ENCODE measurements around the gene CREB5. TPM values are rescaled to one million over a fixed set of nuclear protein-coding genes. Genes with fewer than 3 reads are reported as not detected.

CREB5 gene
- total RNA-seq, 1 donor from 2014 or later, result 8.9 TPM

DNA sequence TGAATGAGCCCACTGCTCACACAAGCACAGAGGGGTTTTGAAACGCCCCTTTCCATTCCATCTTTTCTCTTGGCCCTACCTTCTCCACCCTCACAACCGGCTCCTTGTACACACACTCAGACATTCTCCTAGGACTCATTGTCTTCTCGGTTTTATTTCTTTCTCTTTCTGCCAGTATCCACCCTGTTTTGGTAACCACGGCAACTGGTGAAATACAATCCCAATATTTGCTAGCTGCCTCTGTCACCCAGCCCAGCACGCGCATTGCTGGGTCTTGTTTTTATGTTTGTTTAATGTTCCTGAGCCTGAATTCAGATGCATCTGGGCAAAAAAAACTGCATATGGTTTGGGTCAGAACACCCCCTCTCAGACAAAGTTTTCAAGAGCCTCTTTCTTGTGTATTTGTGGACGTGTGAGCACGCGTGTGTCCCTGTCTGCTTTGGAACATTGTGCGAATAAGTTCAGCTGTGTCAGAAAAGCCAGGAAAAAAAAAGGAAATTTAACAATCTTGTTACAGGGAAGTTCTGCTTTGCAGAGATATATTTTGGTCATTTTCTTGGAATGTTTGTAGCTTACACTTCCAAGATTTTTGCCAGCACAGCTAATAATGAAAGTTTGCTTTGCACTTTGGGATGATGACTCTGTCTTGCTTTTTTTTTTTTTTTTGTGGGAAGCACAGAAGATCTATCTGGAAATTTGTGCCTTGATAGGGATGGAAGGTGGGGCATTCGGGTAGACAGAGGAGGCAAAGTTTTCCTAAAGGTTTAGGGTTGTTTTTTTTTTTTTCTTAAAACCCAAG is 320.0 kb downstream of the CREB5 start:
- Histone ChIP-seq H3K4me1 (no peaks in the 10 kb centered on the region), H3K27ac (no peak overlapping the region), H3K36me3 (no peaks in the 10 kb centered on the region), H3K4me3 (no peak overlapping the region), H3K27me3 (no peaks in the 10 kb centered on the region), H3K9me3 (no peaks in the 10 kb centered on the region)
- DNase-seq, result no peak
- ATAC-seq, result no peak
- TF ChIP-seq, protein P1, sequence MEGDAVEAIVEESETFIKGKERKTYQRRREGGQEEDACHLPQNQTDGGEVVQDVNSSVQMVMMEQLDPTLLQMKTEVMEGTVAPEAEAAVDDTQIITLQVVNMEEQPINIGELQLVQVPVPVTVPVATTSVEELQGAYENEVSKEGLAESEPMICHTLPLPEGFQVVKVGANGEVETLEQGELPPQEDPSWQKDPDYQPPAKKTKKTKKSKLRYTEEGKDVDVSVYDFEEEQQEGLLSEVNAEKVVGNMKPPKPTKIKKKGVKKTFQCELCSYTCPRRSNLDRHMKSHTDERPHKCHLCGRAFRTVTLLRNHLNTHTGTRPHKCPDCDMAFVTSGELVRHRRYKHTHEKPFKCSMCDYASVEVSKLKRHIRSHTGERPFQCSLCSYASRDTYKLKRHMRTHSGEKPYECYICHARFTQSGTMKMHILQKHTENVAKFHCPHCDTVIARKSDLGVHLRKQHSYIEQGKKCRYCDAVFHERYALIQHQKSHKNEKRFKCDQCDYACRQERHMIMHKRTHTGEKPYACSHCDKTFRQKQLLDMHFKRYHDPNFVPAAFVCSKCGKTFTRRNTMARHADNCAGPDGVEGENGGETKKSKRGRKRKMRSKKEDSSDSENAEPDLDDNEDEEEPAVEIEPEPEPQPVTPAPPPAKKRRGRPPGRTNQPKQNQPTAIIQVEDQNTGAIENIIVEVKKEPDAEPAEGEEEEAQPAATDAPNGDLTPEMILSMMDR (IDR thresholded peaks at IDR 0.05), result no peak
- intact Hi-C loops (cut with DNase I), result no loop called here

DNA sequence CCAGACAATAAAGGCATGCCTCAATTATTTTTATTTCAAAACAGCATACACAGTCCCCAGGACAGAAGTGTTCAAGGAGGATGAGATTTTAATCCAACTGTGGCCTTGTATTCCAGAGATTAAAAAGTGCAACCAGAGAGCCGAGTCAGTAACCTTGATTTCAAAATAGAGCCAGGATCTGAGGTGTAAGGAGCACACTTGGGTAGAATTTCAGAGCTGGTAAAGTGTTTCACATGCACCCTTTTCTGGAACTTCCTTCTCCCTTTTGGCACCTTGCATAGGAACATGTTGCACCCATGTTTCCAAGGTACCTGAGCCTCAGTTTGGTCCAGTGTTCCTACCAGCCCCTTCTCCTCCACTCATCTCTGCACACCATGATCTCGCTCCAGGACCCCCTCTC is 320.7 kb downstream of the CREB5 start:
- TF ChIP-seq, protein P1 (IDR thresholded peaks at IDR 0.05), result no peak
- ATAC-seq, result no peak
- H3K4me3 ChIP-seq, result no peak overlapping the region

DNA sequence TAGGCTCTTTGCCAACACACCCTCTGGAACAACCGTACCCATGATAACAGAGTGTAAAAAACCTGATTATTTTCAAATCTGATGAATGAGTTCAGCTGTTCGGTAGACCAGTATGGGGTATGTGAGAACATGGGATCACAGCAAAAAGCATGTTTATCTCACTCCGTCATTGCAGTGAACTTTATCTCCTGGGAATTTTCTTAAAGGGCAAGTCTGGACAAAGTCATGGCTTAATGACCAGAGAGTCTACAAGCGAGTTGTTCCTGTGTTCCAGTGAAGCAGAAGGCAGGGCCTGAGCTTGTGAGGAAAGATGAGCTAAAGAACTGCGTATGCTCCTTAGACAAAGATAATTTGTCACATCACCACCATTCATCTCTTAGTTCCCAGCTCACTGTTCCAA is 326.1 kb downstream of the CREB5 start:
- DNase-seq (no peak), ATAC-seq (no peak)
- TF ChIP-seq, protein P1 (IDR thresholded peaks at IDR 0.05), result no peak
- intact Hi-C loops (cut with DNase I), result no loop called here
- Histone ChIP-seq H3K36me3 (no peaks in the 10 kb centered on the region), H3K9me3 (no peaks in the 10 kb centered on the region), H3K4me1 (no peaks in the 10 kb centered on the region), H3K4me3 (no peak overlapping the region), H3K27ac (no peak overlapping the region), H3K27me3 (no peaks in the 10 kb centered on the region)

More for the DNA sequence above, 320.7 kb downstream of the CREB5 start:
- no peak for DNase-seq
- no peaks in the 10 kb centered on the region for H3K4me1 ChIP-seq
- intact Hi-C loops (cut with DNase I), result no loop called here
- H3K27ac ChIP-seq, result no peak overlapping the region
- H3K9me3 ChIP-seq, result no peaks in the 10 kb centered on the region
- no peaks in the 10 kb centered on the region for H3K27me3 ChIP-seq
- no peaks in the 10 kb centered on the region for H3K36me3 ChIP-seq

DNA sequence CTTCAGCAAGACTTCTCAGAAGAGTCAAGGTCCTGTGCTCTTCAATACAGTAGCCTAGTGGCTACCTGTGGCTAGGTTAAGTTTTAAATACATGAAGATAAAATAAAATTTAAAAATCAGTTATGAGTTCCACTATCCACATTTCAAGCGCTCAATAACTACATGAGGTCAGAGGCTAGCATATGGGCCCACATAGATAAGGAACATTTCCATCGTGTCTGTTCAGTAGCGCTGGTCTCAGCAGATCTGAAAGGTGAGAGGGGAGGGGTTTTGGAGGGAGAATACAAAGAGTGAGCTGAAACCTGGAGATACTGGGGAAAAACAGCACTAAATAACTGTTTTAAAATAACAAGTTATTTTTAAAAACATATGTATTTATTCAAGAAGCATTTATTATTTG is 326.8 kb downstream of the CREB5 start:
- no peak for ATAC-seq
- H3K9me3 ChIP-seq, result no peaks in the 10 kb centered on the region
- H3K27ac ChIP-seq, result no peak overlapping the region
- H3K4me3 ChIP-seq, result no peak overlapping the region
- intact Hi-C loops (cut with DNase I), result no loop called here
- no peak for DNase-seq
- no peaks in the 10 kb centered on the region for H3K4me1 ChIP-seq
- TF ChIP-seq, protein P1 (IDR thresholded peaks at IDR 0.05), result no peak
- no peaks in the 10 kb centered on the region for H3K27me3 ChIP-seq
- H3K36me3 ChIP-seq, result no peaks in the 10 kb centered on the region

DNA sequence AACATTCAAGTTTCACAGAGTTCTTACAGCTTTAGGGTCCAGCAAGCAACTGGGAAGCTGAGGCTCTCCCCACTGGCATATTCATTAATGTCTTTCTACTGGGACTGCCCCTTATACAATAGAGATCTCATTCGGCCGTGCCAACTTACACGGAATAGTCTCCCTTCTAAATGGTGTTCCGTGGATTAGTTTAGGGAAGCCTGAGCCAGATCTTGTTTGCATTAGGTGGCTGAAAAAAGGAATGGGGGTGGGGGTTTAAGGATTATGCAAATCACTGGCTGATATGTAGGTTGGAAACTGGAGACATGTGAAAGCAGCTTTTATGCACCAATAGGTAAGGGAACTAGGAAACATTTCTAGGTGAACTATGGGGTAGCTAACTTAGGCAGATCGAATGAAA is 327.5 kb downstream of the CREB5 start:
- ATAC-seq, result no peak

More for the DNA sequence above, 327.5 kb downstream of the CREB5 start:
- Histone ChIP-seq H3K9me3 (no peaks in the 10 kb centered on the region), H3K27me3 (no peaks in the 10 kb centered on the region), H3K27ac (no peak overlapping the region), H3K36me3 (no peaks in the 10 kb centered on the region), H3K4me1 (no peaks in the 10 kb centered on the region), H3K4me3 (no peak overlapping the region)
- TF ChIP-seq, protein P1 (IDR thresholded peaks at IDR 0.05), result no peak
- DNase-seq, result no peak
- intact Hi-C loops (cut with DNase I), result no loop called here
